CD14-positive monocyte (primary cell): ENCODE data around the gene GTF2A1L. TPM values are rescaled to one million over a fixed set of nuclear protein-coding genes. Genes with fewer than 3 reads are reported as not detected.
"Not testable (repeated sequence)": the region's sequence is repeated elsewhere in the genome, so short reads cannot be mapped to it uniquely, and the experiment has no call there.

Source experiments
- DNase-seq, 3 donors: peaks; one replicate each; pipeline ENCODE4 v3.0.0-alpha.2; 2011 to 2022
- H2AFZ ChIP-seq: 2 replicates; pipeline ENCODE4 v1.6.0; 2012; ENCODE audit warnings: mild to moderate bottlenecking, low read depth, low read length, inconsistent platforms; ENCODE audit not compliant: insufficient read depth, poor library complexity, severe bottlenecking
- H3K27ac ChIP-seq, 2 donors: 1 replicate in 1 of 2; 2 replicates in 1 of 2; pipeline ENCODE4 v1.5.1; 2012 to 2013; ENCODE audit warnings: low read length in 2 of 2, control low read depth in 1 of 2, inconsistent platforms in 1 of 2, low read depth in 1 of 2, mild to moderate bottlenecking in 1 of 2
- H3K27me3 ChIP-seq, 2 donors: one replicate each; pipeline versions ENCODE4 v1.6.0 to v1.6.1; 2011 to 2013; ENCODE audit warnings: low read length in 2 of 2; ENCODE audit not compliant: control insufficient read depth in 2 of 2, insufficient read depth in 2 of 2
- H3K36me3 ChIP-seq, 2 donors: replicated peaks in 1 of 2; 1 replicate in 1 of 2; 2 replicates in 1 of 2; pipeline versions ENCODE4 v1.5.1 to v1.6.1; 2012 to 2013; ENCODE audit warnings: low read length in 2 of 2, control low read depth in 1 of 2, inconsistent platforms in 1 of 2, mild to moderate bottlenecking in 1 of 2; ENCODE audit not compliant: insufficient read depth in 2 of 2, control insufficient read depth in 1 of 2
- H3K4me1 ChIP-seq, 2 donors: 1 replicate in 1 of 2; 2 replicates in 1 of 2; pipeline versions ENCODE4 v1.5.1 to v1.6.1; 2012 to 2013; ENCODE audit warnings: low read length in 2 of 2, control low read depth in 1 of 2, inconsistent platforms in 1 of 2, mild to moderate bottlenecking in 1 of 2, moderate library complexity in 1 of 2; ENCODE audit not compliant: insufficient read depth in 2 of 2, control insufficient read depth in 1 of 2
- H3K4me2 ChIP-seq: replicated peaks from 2 replicates; pipeline ENCODE3; 2012; ENCODE audit warnings: low read length, moderate library complexity, mild to moderate bottlenecking; ENCODE audit not compliant: poor library complexity, severe bottlenecking; ENCODE audit errors: extremely low read depth
- H3K4me3 ChIP-seq, 3 experiments: fragments of 200-600 bp in 1 of 3; sonication (generic) in 1 of 3; replicated peaks in 1 of 3; 1 replicate in 2 of 3; 2 replicates in 1 of 3; pipeline ENCODE4 v1.5.1; 2011 to 2013; ENCODE audit warnings: low read length in 3 of 3, mild to moderate bottlenecking in 3 of 3, control low read depth in 2 of 3, low read depth in 2 of 3, inconsistent platforms in 1 of 3, moderate library complexity in 1 of 3
- H3K79me2 ChIP-seq: 2 replicates; pipeline ENCODE4 v1.6.0; 2012; ENCODE audit warnings: mild to moderate bottlenecking, control low read depth, inconsistent platforms, low read length, moderate library complexity; ENCODE audit not compliant: insufficient read depth
- H3K9ac ChIP-seq: 2 replicates; pipeline ENCODE4 v1.6.0; 2017; ENCODE audit warnings: low read length, mild to moderate bottlenecking; ENCODE audit not compliant: insufficient read depth, poor library complexity, severe bottlenecking
- H3K9me3 ChIP-seq, 2 donors: replicated peaks in 1 of 2; 1 replicate in 1 of 2; 2 replicates in 1 of 2; pipeline versions ENCODE4 v1.5.1 to v1.6.1; 2012 to 2013; ENCODE audit warnings: low read length in 2 of 2, control low read depth in 1 of 2; ENCODE audit not compliant: control insufficient read depth in 1 of 2, insufficient read depth in 1 of 2
- H4K20me1 ChIP-seq: 2 replicates; pipeline ENCODE4 v1.6.0; 2012; ENCODE audit warnings: mild to moderate bottlenecking, low read length, control low read depth, moderate library complexity; ENCODE audit not compliant: insufficient read depth
- H3K27ac Mint-ChIP-seq, 7 donors: one replicate each; pipeline ENCODE4 v1.8.0; 2020; ENCODE audit warnings: mild to moderate bottlenecking in 7 of 7, mixed read lengths in 7 of 7, moderate library complexity in 6 of 7, inconsistent platforms in 2 of 7
- H3K27me3 Mint-ChIP-seq, 3 donors: one replicate each; pipeline ENCODE4 v1.8.0; 2021 to 2022; ENCODE audit warnings: low read depth in 3 of 3, mild to moderate bottlenecking in 3 of 3, mixed read lengths in 3 of 3, moderate library complexity in 3 of 3, inconsistent platforms in 1 of 3
- H3K36me3 Mint-ChIP-seq, 2 donors: one replicate each; pipeline ENCODE4 v1.8.0; 2020; ENCODE audit warnings: mixed read lengths in 2 of 2, inconsistent platforms in 1 of 2, mild to moderate bottlenecking in 1 of 2
- H3K4me1 Mint-ChIP-seq: one replicate; pipeline ENCODE4 v1.8.0; 2020; ENCODE audit warnings: mild to moderate bottlenecking, mixed read lengths
- H3K4me3 Mint-ChIP-seq, 2 donors: one replicate each; pipeline ENCODE4 v1.8.0; 2020; ENCODE audit warnings: mild to moderate bottlenecking in 2 of 2, mixed read lengths in 2 of 2, moderate library complexity in 1 of 2
- H3K9me3 Mint-ChIP-seq, 7 donors: one replicate each; pipeline ENCODE4 v1.8.0; 2020 to 2022; ENCODE audit warnings: mixed read lengths in 7 of 7, mild to moderate bottlenecking in 6 of 7, moderate library complexity in 6 of 7, inconsistent platforms in 2 of 7
- CTCF ChIP-seq: fragments of 200-600 bp; IDR thresholded peaks from one replicate; pipeline ENCODE4 v1.8.0; 2022; ENCODE audit warnings: antibody characterized with exemption, mild to moderate bottlenecking
- WGBS: methylation state at CpG from one replicate; pipeline ENCODE4 v1.1.5; 2013; ENCODE audit warnings: missing lambda C conversion rate; ENCODE audit not compliant: insufficient coverage; 5-methylcytosine and 5-hydroxymethylcytosine counted together
- intact Hi-C, 2 donors: fragments of 100-400 bp; cut with micrococcal nuclease; formaldehyde crosslinking; loops; one replicate each; pipeline versions ENCODE4 v1.15.0 to v1.15.1; 2023
- polyA plus RNA-seq, 3 donors: library from polyadenylated mRNA; depleted of rRNA in 1 of 3; unstranded in 2 of 3; stranded (reverse) in 1 of 3; fragments of 300-500 nt in 2 of 3; fragments of >200 nt in 1 of 3; fragmentation: Illumina TruSeq in 2 of 3; gene quantifications; 1 replicate in 2 of 3; 2 replicates in 1 of 3; pipeline ENCODE4 v1.2.3, GENCODE V29; 2012 to 2021

Gene GTF2A1L
- polyA plus RNA-seq, 3 donors = not detected

GRCh38 chr2:48592067-48592466 lies 25.6 kb upstream of the GTF2A1L start:
- H4K20me1 ChIP-seq = no peaks in the 10 kb centered on the region
- H3K4me2 ChIP-seq = no peak overlapping the region
- Mint-ChIP-seq H3K4me3 (no peak overlapping the region), H3K27me3 (peaks cover 0 to 3% (median 0%) of the 10 kb centered on the region in 3 donors), H3K27ac (no peak overlapping the region), H3K9me3 (no peaks in the 10 kb centered on the region), H3K36me3 (no peaks in the 10 kb centered on the region), H3K4me1 (peaks cover 7% of the 10 kb centered on the region)
- no peak overlapping the region for H3K27ac ChIP-seq
- intact Hi-C loops = no loop called here
- no peaks in the 10 kb centered on the region for H3K27me3 ChIP-seq
- no peak for TF ChIP-seq CTCF
- no peaks in the 10 kb centered on the region for H3K9me3 ChIP-seq
- no peaks in the 10 kb centered on the region for H3K36me3 ChIP-seq
- no peak overlapping the region for H3K9ac ChIP-seq
- no peaks in the 10 kb centered on the region for H3K4me1 ChIP-seq
- no peak overlapping the region for H2AFZ ChIP-seq
- no peak for DNase-seq
- WGBS = no CpG with 5 or more reads among the region's 2 CpGs
- H3K79me2 ChIP-seq = no peaks in the 10 kb centered on the region
- H3K4me3 ChIP-seq = no peak overlapping the region

- DNase-seq, H3K4me3 Mint-ChIP-seq, H2AFZ ChIP-seq, H3K4me1 Mint-ChIP-seq, H3K27ac Mint-ChIP-seq, H3K9ac ChIP-seq, H3K4me1 ChIP-seq, H3K36me3 ChIP-seq, H3K27me3 Mint-ChIP-seq, H3K36me3 Mint-ChIP-seq, H3K4me3 ChIP-seq, H3K9me3 Mint-ChIP-seq, H4K20me1 ChIP-seq, H3K27ac ChIP-seq, H3K27me3 ChIP-seq, intact Hi-C loops, H3K4me2 ChIP-seq, H3K79me2 ChIP-seq, H3K9me3 ChIP-seq: not testable (repeated sequence)
- WGBS = 91% methylated on average over 5 of the region's 7 CpGs
Observed at GRCh38 chr2:48596751-48597150, 20.9 kb upstream of the GTF2A1L start.
